ENCODE results near the gene HOXB4.

The HOXB4 gene

DNA sequence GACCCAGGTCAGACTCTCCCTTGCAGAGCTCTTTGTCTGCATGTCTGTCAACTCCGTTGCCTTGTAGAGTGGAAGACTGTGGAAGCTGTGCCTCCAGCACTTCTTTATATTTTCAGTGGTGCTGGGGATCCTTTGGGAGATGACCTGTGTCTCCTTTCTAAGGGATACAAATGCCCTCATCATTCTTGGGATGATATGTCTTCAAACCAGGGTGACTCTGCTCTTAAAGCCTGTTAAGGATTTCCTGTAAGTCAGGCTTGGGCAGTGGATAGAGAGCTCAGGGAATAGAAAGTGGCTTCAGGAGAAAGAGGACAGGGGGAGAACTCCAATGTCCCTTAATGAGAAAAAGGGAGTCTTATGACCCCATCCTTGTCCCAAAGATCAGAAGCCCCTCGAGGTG lies 10.4 kb upstream of the HOXB4 start:
- no peak for DNase-seq

DNA sequence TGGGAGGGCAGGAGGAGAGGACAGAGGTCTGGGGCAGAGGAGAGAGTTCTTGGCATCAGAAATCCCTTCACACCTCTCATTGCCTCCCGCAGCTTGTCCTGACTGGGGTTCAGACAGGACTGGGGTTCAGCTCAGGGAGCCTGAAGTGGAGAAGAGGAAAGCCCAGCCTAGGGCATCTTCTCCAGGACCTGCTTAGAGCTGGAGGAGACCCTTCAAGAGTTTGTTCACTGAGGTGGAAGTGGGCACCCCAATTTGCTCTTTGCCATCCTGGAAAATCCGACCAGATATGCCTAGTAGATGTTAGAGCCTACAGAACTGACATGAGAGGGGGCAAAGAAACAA lies 9.9 kb upstream of the HOXB4 start:
- no peak for DNase-seq

DNA sequence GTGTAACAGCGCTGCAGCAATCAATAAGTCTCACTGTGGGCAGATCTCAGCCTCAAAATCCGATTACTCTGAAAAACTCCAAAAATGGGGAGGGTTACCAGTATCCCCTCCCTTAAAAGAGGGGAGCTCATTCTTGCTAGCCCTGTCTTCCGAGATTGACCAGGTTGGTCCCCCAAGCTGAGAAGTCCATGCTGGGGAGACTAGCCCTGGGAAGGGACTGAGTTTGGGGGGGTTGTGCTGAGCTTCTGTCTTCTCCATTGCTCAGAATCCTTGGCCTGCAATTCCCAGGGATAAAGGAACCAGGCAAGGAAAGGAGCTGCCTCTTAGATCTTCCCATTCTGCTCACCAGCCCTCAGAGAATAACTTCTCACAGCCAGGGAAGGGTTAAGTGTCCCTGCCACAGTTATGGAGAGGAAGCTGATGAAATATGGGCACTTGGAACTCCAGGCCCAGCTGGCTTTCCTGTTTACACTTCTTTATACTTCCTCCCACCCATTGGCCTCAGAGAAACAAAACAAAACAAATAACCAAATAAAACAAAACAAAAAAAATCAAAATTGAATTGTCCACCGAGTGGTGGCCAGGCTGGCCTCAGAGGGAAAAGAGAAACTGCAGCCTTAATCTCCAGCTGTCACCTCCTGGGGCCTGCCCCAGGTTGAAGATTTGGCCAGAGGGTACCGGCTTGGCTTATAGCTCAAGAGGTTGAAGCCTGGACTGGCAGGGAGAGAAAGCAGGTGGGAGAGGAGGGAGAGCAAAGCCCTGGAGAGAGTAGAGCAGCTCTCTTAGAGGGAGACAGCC lies 9.3 kb upstream of the HOXB4 start:
- DNase-seq: no peak

DNA sequence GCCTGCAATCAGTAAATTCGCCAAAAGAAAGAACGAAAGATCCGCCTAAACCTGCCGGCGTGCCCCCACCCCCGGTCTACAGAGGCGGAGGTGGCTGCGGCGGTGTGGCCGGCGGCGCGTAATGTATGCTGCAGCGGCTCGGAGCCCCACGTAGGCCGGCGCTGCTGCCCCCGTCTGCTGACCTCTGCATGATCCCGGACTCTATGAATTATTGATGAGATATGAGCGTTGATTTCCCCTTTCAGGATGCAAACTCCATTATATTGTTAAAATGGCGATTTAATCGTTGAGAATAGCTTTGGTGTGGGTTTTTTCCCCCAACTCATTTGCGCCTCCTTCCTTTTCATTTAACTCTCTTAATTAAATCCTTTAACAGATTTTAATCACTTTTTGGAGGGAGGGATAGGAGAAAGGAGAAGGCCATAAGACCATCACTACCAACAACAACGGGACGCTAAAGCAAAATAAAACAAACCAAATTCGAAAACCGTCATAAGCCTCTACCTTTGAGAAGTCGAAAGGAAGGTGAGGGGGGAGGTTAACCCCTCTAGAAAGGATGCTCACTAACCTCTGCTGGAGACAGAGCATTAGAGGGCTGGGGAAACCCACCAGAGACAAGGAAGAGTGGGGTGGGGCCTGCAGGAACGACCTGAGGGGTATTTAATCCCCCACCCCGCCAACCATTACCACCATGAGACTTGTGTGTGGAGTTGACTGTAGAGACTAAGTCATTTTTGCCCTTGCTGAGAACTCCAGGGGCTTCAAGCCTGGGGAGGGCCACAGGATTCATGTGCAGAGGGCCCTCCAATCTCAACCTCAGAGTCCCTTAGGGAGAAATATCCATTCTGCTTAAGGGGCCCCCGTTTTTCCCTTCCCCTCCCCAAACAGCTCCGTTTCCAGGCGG lies 8.5 kb upstream of the HOXB4 start:
- DNase-seq: peak; percentile 73

DNA sequence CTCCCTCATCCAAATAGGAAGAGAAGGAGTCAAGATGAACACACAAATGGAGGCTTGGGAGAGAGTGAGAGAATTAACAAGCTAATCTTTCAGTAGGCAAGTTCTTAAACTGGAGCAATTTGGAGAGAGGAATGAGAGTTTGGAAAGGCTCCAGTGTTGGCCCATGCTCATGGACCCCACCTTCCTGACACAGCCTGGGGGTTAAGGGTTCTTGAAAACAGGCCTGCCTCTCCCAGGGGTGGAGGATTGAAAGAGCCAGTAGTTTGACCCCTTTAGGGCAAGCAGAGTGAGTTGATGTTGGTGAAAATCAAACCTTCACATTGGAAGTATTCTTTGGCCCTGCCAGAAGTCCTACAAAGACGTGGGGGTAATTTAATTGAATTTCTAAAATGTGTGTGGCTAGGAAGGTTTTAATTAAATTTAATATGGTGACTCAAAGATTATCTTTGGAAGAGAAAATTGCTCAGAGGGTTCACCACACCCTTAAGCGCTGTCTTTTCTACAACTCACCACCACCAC lies 6.1 kb upstream of the HOXB4 start:
- no peak for DNase-seq

DNA sequence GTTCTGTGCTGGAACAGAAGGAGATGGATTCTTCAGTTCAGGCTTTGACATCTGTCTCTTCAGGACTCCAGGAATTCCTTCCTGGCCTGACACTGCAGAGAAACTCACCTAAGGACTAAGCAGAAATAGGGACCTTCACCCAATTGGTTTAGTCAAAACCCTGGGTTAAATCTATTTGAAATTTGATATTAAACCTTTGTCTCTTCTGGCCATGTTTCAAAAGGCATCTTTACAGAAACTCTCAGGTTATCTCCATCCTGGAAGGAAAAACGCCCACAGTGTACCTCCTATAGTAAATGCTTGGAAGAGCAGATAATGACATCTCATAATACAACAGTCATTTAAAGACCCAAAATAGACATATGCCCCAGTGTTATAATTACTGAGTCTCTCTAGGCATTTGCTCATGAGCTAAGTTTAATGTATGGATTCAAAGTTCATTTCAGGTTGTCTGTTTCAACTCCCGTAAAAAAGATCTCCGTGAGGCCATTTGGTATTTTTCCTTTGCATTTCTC lies 5.6 kb upstream of the HOXB4 start:
- no peak for DNase-seq

DNA sequence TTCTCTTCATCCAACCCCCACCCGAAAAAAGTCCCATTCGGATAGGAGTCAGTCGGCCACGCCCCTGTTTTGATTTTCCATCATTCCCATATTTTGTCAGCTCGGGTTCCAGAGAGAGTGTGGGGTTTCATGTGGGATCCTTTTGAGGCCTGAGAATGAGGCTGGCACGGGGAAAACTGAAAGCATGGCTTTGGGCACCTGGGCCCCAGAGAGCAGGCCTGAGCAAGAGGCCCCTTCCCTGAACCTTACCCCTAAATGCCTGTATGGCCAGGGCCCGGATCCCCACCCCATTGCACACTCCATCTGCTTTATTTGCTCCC lies 4.6 kb upstream of the HOXB4 start:
- DNase-seq: no peak

DNA sequence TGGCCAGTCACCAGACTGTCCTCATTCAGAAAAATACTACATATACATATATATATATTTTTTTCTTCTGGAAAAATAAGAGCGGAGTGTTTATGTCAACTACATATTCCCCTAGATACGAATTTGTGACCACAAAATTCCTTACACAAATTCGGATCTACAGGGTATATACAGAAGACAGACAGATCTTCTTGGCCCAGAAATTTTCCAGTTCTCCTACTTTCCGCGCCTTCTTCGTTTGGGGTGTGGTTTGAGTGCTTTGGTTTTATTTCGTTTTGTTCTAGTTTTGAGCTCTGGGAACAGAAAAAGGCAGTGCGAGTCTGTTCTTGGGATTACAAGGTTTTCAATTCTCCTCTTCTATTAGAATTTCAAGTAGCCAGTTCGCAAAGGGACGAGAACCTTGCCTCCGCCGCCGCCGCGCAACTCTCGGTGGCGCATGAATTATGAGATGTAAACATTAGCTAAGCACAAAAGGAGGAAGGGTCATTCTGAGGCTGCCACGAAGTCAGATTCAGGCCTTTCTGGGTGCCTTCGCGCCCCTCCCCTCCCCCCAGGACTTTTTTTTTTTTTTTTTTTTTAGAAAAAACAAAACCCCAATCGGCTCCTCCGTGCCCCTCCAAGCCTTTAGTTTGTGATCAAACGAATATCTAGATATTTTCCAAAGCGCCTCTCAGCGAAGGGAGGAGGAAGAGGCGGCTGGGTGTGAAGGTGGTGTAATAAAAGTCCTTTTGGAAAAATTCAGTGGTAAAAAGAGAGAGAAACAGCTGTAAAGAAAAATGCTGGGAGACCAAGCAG lies 1.8 kb upstream of the HOXB4 start:
- DNase-seq: peak; percentile 78

DNA sequence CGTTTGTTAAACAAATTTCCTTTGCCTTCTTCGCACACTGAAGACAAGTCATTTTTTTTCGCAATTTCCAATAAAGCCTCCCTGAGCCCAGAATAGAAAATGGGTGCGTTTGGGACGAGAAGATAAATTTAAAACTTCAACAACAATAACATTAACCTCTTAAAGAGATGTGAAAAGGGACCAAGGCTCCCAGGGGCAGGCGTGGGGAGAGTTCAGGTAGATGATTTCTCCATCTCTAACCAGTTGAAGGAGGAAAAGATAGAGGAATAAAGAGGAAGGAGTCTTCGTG lies 1.3 kb upstream of the HOXB4 start:
- DNase-seq: peak; percentile 67

DNA sequence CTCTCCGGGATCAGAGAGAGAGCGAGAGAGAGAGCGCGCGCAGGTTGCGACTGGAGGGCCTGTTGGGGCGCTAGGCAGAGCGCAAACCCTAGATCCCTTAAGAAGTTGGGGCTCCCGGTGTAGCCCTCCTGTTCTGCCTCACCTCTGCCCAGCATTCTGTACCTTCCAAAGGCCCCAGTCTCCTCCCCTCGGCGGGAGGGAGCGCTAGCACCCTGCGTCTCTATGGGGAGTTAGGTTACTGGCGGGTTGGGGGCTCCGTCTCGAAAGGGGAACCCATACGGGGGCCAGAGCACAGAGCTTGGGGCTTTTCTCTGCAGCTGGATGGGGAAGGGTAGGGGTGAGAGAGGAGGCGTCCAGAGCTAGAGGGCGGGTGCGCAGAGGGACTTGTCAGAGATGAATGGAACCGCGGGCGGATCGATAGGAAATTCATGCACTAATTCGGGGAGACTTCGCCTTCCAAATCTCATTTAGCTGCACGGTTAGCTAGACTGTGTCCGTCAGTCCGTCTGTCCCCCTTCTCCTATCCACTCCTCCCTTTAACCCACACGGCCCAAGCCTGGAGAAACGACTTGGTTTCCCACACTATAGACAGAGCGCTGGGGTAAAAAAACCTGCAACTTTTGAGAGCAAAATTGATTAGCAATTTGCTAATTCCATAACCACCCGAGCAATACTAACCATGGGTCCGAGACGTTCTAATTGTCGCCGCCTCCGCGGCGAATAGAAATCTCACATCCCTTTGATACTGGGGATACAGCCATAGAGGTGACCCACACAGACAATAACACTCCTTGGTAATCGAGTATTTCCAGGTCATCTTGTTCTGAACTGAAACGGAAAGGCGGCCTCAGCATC lies 693 bp upstream of the HOXB4 start:
- DNase-seq: no peak

DNA sequence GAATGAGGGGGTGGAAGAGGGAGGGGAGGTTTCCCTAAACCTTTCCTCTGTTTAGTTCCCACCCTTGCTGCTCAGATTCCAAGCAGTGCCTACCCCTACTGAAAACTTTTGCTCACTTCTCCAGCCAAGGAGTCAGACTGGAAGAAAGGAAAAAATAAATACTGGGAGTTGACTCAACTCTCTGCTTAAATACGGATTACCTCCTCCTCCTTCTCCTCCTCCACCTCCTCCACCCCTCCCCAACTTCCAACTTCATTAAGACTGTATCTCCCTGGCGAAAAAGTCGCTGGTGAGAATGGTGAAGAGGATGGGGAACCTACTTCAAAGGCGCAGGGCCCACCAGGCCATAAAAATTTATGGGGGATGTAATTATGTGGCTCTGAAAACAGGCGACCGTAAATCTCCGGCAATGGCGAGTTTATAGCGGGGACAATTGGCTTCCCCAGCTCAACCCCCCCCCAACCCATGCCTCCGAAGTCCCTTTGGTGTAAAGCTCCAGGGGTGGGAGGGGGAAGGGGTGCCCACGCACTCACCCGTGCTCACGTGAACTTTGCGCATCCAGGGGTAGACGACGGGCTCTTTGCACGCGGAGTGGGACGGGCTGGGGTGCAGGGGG lies 712 bp downstream of the HOXB4 start:
- no peak for DNase-seq

DNA sequence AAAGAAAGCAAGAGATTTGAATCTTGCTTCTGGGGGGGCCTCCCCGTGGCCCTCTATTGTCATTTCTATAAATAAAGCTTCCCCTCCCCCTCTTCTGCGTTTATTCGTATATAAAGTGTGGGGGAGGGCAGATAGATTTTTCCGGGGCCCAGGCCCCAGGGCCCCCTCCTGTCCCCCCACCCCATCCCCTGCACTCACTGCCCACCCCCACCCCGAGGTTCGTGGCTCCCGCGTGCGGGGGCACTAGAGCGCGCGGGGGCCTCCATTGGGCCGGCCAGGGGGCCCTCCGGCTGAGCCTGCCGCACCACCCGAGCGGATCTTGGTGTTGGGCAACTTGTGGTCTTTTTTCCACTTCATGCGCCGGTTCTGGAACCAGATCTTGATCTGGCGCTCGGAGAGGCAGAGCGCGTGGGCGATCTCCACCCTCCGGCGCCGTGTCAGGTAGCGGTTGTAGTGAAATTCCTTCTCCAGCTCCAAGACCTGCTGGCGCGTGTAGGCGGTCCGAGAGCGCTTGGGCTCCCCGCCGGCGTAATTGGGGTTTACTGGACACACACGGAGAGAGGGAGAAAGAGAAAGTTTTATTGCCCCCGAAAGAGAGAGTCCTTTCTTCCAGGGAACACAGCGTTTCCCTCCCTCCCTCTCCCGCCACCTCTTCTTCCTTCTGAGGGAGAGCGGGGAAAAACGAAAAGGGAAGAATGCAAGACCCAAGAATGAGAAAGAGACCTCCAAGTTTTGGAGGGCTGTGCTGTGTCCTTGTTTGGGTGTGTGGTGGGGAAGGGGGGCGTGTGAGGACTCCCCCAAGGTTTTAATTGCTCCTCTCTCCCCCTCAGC lies 1.5 kb downstream of the HOXB4 start:
- DNase-seq: peak; percentile 67

DNA sequence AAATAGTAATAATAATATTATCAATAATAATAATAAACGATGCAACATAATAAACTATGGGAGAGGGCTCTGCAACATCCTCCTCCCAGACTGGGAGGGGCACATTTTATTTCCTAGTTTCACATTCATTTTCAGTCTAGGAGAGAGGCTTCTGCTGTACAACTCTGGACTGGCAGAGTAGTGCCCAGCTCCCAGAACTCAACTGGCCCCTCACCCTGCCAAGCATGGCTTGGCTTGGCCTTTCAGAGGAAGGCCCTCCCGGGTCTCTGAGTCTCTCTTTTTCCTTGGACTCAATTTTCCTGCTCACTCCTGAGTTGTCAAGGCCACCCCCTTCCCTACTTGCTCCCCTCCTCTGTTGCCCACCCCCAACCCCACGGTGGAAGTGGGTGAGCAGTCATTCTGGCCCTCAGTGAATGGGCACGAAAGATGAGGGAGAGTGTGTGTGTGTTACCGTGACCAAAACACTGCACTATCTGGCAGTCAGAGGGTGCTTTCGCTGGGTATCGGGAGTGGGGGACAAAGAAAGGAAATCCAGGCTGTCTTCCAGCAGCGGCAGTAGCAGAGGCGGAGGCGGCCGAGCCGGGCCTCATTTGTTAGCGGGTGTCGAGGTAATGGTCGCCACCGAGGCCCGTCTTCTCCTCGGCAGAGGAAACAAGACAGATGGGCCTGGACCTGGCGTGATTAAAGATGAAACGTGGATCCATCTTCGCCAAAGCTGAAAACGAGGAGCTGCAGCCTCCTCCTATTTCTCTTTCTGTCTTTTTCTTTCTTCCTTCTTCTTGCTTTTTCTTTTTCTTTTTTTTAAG lies 2.3 kb downstream of the HOXB4 start:
- no peak for DNase-seq

DNA sequence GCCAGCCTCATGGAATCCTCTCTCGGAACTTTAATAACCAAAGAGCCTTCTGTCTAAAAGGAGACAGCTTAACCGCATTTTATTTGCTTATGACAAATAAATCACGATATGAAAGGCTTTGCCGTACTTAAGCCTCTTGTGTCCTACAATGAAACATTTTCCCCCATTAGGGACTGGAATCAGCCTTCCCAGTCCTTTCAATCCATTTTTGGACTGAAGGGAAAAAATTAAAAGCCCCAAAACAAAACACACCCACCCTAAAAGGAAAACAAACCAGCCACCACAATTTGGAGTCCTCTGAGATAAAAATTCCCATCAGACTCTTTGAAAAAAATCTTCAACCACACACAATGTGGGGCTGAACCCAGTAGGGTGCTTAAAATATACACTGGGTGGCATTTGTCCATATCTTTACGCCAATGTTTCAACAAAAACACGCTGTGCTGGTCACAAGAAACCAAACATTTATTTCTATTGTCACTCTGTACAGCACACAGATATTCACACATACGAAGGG lies 3.0 kb downstream of the HOXB4 start:
- no peak for DNase-seq

DNA sequence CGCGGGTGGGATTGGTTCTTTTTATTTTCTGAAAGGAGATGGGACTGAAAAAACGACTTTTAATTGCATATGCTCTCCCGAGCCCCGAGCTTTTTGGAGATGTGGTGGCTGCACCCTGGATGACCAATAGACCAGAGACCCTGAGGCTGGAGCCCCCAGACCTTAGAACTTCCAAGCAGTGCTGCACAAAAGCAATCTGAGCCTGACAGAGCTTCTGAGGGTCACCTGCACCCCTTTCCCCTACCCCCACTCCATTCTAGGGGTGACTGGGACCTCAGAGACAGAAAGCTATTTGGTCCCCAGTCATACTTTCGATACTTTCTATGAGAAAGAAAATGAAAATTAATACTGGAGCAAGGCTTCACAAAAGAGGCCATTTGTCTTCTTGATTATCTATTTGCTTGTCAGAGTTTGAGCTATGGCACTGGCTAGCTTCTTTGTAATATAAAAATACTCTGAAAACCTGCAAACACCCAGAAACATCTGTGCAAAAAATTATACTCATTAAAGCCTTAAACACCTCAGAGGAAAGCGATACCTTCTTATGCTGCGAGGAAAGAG lies 3.6 kb downstream of the HOXB4 start:
- DNase-seq: no peak

DNA sequence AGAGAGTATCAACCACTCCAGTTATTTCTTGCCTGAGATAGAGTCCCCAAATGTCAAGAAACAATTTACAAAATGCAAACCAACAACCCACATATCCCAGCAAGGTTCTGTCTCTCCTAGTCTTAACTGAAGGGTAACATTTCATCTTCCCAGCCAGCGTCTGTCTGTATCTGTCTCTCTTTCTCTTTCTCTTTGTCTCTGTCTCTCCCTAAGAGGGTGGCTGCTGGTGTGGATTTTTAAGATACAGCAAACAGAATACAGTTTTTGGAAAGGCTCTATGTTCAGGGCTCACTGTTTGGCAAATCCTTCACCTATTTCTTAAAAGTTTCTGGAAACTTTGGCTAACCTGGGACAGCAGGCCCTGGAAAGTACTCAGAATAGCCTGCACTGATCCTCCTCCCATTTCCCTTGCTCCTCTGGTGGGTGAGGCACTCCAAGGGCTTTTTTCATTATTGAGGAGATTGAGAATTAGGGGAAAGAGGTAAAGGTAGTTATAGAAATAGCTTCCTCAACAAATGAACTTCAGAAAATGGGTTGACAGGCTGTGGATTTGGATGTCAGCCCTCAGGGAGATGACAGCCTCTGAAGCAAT lies 6.2 kb downstream of the HOXB4 start:
- no peak for DNase-seq

DNA sequence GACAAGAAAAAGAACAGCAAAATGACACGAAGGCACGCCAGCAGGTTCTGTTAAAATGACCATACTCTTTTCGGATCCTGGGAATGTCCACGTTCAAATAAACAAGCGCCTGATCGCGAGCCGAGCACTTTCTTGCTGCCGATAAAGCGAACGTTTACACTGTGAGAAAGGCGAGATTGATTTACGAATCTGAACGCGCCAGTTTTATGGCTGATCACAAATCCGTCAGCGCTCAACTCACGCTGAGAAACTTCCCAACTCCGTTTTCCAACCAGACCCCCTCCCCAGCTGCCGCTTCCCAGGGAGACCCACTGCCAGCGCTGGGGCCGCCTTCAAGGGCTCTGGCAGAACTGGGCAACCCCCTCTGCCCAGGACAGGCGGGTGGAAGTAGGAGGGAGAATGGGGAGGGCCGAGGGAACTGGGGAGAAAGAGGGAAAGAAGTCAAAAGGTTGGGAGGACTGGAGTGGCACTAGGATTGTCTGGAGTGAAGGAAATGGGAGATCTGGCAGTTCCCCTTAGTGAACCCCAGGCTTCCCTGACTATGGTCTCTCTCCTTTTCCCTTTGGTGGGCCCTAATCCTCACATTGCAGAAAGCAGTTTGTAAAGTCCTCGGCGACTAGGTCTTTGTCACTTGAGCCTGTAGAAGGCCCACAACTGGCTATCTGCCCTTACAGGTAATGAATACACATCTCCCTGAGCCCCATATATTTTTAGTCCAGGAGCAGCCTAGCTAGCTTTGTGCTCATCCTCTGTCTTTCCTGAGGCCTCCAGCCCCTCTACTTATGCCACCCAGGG lies 6.9 kb downstream of the HOXB4 start:
- DNase-seq: peak; percentile 60

DNA sequence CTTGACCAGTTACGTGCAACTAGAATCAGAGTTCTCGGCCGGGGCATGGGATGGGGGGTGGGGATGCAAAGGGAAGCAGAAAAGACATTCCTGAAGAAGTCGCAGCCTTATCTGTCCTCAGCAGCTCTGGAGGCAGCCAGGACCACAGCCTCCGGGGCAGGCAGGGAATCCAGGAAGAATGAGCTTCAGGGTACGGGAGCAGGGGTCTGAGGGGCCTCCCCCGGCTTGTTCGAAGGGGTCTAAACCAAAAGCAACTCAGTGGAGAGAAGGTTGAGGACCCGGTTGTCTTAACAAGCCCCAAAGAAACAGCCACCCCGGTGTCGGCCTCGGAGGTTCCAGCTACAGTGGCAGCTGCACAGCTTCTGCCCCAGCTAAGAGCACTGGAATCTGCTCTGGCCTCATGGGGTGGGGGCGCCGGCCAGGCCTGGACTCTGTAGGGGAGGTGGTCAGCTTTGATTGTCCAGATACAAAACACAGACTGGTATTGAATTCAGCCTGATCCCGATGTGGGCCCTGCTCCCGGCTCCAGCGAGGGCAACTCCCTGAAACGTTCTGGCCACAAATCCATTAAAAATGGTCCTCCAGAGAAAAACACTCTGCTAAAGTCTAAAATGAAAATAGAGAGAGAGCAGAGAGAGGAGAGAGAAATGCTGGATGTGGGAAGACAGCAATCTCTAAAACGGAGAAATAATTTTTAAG lies 7.7 kb downstream of the HOXB4 start:
- DNase-seq: peak; percentile 64
